ENCODE measurements around the gene POLR1G. TPM values are rescaled to one million over a fixed set of nuclear protein-coding genes. Genes with fewer than 3 reads are reported as not detected.

The POLR1G gene
- total and polyA plus RNA-seq, 9 of the 15 experiments (the other 6 are each of a cell fraction or from before 2014, with no cell fraction given): 3.0 to 50.1 (median 27.4) TPM

DNA sequence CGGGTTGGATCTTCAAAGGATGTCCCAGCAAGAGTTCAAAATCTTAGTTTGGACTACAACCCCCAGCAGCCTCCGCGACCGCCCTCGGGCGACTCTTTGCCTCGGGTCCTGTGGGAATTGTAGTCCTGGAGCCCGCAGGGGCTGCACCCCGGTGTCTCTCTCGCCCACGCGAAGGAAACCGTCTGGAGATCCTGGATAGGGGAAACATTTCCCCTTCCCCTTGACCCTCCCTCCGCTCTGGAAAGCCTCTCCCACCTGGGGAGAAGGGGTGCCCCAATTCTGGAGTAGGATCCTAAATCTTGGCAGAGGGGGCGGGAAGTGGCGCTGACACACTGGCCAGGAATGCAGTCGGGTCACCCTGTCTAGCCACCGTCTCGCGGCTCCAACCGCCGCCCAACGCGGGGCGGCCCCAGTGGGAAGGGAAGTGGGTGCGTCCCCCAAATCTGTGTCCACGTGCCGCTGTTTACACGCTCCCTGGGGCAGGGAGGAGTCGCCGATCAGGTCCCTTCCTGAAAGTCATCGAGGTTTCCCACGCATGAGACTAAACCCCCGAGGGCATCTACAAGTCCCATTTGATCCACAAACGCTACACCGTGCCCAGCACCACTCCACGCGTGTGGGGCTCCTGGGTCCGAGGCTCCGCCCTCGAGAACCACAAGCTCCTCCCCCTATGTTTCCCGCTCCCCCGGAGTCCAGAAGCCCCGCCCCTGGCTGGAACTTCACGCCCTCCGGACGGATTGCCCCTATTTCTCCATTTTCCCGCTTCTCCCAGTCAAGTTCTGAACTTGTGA is 814 bp upstream of the POLR1G start (continued):
- no peak for TF ChIP-seq PRPF4 (IDR thresholded peaks at IDR 0.05; ENCODE audit: insufficient read depth, low read depth, low read length, poor library complexity, severe bottlenecking)
- TF ChIP-seq LEF1 (IDR thresholded peaks at IDR 0.05): peak; percentile 28
- TF ChIP-seq ZNF384 (IDR thresholded peaks at IDR 0.05; ENCODE audit: low read depth, low read length): 0 out of 2 replicates have a peak, but pooled peaks have one; percentile 3
- TF ChIP-seq, protein P1, sequence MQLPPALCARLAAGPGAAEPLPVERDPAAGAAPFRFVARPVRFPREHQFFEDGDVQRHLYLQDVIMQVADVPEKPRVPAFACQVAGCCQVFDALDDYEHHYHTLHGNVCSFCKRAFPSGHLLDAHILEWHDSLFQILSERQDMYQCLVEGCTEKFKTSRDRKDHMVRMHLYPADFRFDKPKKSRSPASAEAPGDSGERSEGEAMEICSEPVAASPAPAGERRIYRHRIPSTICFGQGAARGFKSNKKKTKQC (CRISPR knock-in tag; IDR thresholded peaks at IDR 0.05): peak; percentile 6; the same call in 1 of the 2 replicates
- TF ChIP-seq ZNF224 (CRISPR knock-in tag; IDR thresholded peaks at IDR 0.05): no peak
- TF ChIP-seq GABPB1 (CRISPR knock-in tag; IDR thresholded peaks at IDR 0.05): peak; percentile 24; the same call in 1 of the 2 replicates
- TF ChIP-seq NCOA1 (IDR thresholded peaks at IDR 0.05; ENCODE audit: low read depth): 0 out of 2 replicates have a peak, but pooled peaks have one; percentile 13
- TF ChIP-seq, protein P2, sequence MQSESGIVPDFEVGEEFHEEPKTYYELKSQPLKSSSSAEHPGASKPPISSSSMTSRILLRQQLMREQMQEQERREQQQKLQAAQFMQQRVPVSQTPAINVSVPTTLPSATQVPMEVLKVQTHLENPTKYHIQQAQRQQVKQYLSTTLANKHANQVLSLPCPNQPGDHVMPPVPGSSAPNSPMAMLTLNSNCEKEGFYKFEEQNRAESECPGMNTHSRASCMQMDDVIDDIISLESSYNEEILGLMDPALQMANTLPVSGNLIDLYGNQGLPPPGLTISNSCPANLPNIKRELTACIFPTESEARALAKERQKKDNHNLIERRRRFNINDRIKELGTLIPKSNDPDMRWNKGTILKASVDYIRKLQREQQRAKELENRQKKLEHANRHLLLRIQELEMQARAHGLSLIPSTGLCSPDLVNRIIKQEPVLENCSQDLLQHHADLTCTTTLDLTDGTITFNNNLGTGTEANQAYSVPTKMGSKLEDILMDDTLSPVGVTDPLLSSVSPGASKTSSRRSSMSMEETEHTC (IDR thresholded peaks at IDR 0.05): no peak
- TF ChIP-seq, protein P3, sequence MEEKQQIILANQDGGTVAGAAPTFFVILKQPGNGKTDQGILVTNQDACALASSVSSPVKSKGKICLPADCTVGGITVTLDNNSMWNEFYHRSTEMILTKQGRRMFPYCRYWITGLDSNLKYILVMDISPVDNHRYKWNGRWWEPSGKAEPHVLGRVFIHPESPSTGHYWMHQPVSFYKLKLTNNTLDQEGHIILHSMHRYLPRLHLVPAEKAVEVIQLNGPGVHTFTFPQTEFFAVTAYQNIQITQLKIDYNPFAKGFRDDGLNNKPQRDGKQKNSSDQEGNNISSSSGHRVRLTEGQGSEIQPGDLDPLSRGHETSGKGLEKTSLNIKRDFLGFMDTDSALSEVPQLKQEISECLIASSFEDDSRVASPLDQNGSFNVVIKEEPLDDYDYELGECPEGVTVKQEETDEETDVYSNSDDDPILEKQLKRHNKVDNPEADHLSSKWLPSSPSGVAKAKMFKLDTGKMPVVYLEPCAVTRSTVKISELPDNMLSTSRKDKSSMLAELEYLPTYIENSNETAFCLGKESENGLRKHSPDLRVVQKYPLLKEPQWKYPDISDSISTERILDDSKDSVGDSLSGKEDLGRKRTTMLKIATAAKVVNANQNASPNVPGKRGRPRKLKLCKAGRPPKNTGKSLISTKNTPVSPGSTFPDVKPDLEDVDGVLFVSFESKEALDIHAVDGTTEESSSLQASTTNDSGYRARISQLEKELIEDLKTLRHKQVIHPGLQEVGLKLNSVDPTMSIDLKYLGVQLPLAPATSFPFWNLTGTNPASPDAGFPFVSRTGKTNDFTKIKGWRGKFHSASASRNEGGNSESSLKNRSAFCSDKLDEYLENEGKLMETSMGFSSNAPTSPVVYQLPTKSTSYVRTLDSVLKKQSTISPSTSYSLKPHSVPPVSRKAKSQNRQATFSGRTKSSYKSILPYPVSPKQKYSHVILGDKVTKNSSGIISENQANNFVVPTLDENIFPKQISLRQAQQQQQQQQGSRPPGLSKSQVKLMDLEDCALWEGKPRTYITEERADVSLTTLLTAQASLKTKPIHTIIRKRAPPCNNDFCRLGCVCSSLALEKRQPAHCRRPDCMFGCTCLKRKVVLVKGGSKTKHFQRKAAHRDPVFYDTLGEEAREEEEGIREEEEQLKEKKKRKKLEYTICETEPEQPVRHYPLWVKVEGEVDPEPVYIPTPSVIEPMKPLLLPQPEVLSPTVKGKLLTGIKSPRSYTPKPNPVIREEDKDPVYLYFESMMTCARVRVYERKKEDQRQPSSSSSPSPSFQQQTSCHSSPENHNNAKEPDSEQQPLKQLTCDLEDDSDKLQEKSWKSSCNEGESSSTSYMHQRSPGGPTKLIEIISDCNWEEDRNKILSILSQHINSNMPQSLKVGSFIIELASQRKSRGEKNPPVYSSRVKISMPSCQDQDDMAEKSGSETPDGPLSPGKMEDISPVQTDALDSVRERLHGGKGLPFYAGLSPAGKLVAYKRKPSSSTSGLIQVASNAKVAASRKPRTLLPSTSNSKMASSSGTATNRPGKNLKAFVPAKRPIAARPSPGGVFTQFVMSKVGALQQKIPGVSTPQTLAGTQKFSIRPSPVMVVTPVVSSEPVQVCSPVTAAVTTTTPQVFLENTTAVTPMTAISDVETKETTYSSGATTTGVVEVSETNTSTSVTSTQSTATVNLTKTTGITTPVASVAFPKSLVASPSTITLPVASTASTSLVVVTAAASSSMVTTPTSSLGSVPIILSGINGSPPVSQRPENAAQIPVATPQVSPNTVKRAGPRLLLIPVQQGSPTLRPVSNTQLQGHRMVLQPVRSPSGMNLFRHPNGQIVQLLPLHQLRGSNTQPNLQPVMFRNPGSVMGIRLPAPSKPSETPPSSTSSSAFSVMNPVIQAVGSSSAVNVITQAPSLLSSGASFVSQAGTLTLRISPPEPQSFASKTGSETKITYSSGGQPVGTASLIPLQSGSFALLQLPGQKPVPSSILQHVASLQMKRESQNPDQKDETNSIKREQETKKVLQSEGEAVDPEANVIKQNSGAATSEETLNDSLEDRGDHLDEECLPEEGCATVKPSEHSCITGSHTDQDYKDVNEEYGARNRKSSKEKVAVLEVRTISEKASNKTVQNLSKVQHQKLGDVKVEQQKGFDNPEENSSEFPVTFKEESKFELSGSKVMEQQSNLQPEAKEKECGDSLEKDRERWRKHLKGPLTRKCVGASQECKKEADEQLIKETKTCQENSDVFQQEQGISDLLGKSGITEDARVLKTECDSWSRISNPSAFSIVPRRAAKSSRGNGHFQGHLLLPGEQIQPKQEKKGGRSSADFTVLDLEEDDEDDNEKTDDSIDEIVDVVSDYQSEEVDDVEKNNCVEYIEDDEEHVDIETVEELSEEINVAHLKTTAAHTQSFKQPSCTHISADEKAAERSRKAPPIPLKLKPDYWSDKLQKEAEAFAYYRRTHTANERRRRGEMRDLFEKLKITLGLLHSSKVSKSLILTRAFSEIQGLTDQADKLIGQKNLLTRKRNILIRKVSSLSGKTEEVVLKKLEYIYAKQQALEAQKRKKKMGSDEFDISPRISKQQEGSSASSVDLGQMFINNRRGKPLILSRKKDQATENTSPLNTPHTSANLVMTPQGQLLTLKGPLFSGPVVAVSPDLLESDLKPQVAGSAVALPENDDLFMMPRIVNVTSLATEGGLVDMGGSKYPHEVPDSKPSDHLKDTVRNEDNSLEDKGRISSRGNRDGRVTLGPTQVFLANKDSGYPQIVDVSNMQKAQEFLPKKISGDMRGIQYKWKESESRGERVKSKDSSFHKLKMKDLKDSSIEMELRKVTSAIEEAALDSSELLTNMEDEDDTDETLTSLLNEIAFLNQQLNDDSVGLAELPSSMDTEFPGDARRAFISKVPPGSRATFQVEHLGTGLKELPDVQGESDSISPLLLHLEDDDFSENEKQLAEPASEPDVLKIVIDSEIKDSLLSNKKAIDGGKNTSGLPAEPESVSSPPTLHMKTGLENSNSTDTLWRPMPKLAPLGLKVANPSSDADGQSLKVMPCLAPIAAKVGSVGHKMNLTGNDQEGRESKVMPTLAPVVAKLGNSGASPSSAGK (IDR thresholded peaks at IDR 0.05): peak; percentile 78
- TF ChIP-seq, protein P4, sequence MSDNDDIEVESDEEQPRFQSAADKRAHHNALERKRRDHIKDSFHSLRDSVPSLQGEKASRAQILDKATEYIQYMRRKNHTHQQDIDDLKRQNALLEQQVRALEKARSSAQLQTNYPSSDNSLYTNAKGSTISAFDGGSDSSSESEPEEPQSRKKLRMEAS (CRISPR knock-in tag; IDR thresholded peaks at IDR 0.05): peak; percentile 82
- TF ChIP-seq POLR2G (IDR thresholded peaks at IDR 0.05; ENCODE audit: low read depth, low read length): peak; percentile 64
- TF ChIP-seq TAF15 (IDR thresholded peaks at IDR 0.05; ENCODE audit: low read depth, low read length): no peak

Data from K562 (cell line).